Inflammatory macrophage treated with lipopolysaccharide for 4 hours (primary cell): ENCODE data around the gene SRSF5.

Experiments
- DNase-seq: peaks from one replicate; pipeline ENCODE4 v3.0.0-alpha.2; 2020

Gene SRSF5

DNA sequence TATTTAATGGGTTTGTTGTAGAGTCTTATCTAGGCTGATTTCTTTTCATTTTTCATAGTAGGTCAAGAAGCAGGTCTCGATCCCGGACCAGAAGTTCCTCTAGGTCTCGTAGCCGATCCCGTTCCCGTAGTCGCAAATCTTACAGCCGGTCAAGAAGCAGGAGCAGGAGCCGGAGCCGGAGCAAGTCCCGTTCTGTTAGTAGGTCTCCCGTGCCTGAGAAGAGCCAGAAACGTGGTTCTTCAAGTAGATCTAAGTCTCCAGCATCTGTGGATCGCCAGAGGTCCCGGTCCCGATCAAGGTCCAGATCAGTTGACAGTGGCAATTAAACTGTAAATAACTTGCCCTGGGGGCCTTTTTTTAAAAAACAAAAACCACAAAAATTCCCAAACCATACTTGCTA is 4.2 kb downstream of the SRSF5 start:
- no peak for DNase-seq

- DNase-seq: no peak
These were observed 5.4 kb downstream of the SRSF5 start for GRCh38 chr14:69772082-69773017.

DNA sequence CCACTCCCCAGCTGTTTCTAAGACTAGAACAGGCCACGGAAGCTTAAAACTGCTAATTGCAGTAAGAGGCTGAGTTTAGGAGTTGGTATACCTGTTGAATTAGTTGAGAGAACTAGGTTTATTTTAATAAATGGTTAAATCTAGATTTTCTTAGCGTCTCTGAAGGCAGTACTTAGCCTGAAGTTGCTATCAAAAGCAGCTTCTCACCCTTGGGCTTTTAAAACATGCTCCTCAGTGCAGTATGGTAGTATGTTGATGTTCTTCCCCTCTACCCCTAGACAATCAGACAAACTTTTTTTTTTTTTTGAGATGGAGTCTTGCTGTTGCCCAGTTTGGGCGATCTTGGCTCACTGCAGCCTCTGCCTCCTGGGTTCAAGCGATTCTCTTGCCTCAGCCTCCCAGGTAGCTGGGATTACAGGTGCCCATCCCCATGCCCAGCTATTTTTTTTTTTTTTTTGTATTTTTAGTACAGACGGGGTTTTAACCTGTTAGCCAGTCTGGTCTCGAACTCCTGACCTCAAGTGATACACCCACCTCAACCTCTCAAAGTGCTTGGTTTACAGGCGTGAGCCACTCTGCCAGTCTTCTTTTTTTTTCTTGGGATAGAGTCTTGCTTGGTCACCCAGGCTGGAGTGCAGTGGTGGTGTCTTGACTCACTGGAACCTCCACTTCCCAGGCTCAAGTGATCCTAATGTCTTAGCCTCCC is 6.8 kb downstream of the SRSF5 start:
- no peak for DNase-seq

DNA sequence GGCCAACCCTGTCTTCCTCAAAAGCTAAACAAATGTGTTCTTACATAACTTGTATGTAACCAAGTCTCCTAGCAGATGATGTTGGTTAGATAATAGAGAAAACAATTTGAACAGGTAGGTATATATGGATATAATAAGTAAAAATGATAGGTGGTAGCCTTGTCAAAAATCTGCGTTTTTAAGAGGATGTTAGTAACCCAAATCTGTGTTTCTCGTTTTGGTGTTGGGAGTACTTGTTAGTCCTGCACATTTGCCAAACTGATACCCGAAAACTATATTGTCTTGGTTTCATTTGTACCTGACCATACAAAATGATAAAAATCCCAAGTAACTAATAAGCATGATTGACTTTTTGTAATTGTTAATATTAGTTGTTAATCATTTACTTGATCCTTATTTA is 8.1 kb downstream of the SRSF5 start:
- no peak for DNase-seq

DNA sequence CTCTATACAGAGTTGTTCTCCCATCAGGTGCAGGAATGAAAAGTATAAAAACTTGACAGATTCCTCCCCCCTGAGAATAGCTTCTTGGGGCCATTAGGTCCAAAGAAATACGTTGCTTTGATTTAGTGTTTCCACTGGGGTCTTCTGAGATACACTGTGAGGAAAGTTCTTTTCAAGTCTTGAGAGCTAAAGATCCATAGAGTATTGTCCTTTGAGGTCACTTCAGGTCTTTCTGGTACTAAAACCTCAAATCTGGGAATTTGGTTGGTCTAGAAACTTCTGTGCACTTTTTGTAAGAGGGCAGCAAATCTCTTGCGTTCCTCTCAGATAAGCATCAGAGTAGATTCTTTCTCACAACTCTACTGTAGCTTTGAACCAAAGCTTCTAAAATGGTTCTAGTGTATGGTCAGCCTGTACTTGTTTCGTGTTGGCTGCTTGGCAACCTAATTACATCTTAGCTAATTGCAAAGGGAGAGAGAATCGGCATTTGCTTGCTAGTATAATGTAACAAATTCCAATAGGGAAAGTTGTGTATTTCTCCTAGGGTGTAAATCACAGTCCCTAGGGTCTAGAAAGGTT is 10.0 kb downstream of the SRSF5 start:
- DNase-seq: no peak

DNA sequence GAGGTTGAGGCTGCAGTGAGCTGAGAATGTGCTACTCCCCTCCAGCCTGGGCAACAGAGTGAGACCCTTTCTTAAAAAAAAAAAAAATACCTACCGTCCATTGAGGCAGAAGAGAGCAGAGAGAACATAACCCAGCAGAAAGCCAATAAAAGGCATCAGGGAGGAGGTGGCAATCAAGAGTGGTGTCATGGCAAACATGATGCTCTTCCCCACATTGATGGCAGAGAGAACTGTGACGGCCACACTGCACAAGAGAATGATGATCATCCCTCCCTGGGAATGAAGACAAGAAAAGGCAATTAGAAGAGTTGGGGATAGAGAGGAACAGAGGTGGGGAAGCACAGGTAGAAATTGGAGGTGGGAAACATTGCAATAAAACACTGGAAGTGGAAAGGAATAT is 12.1 kb downstream of the SRSF5 start:
- no peak for DNase-seq

GRCh38 chr14:69780092-69780491 is 13.2 kb downstream of the SRSF5 start:
- DNase-seq: no peak

DNA sequence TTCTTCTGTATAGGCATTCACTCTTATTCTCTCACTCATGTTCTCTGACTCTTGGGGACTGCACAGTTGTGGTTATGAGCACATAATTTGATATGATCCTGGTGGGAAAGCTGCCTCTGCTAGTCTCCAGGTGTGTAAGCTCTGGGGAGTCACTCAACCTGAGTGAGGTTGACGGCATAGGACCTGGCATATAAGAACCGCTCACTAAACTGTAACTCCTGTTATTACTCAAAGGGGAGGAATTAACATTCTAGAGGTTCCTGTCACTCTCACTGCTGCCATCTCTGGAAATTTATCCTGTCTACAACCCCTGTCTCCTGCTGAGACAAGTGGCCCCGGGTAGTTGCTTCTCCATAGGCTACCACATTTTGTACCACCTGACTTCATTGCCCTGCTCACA is 14.0 kb downstream of the SRSF5 start:
- no peak for DNase-seq

- DNase-seq: no peak
These were observed 18.0 kb downstream of the SRSF5 start for GRCh38 chr14:69784942-69785341.

- DNase-seq: no peak
These were observed 19.7 kb downstream of the SRSF5 start for GRCh38 chr14:69786603-69787002.

DNA sequence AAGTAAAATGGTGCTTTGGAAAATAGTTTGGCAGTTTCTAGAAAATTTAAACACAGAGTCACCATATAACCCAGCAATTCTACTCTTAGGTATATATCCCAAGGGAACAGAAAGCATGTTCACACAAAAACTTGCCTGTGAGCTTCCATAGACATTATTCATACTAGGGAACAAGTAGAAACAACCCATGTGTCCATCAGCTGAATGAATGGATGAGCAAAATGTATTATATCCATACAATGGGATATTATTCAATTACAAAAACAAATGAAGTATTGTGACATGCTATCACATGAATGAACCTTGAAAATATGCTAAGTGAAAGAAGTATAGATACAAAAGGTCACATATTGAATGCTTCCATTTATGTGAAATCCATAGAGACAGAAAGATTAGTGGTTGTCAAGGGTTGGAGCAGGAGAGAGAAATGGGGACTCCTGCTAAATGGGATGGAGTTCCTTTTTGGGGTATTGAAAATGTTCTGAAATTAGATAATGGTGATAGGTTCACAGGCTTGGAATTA is 22.2 kb downstream of the SRSF5 start:
- no peak for DNase-seq

DNA sequence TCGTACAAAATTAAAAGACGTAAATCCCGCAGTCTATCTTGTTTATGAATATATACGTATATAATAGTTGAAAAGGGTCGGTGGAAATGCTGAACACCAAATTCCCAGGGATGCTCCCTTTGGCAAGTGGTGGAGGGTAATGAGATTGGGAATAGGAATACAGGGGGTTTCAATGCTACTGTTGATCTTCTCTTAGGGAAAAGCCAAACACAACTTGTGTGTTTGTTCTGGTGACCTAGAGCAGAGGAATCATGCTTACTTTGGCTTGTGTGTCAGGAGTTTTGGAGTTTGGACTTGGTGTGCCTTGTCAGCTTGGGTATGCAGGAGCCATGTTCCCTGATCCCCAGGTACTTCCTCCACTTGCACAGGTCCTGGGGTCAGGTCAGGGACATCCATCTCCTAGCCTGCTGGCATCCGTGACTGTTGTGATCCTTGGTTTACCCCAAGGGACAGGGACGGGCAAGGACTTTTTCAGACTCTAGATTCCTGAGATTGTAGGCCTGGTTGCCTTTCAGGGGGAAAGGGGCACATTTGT is 26.0 kb downstream of the SRSF5 start:
- DNase-seq: no peak

GRCh38 chr14:69794791-69795190 is 27.8 kb downstream of the SRSF5 start:
- no peak for DNase-seq

GRCh38 chr14:69795691-69796090 is 28.7 kb downstream of the SRSF5 start:
- no peak for DNase-seq

- no peak for DNase-seq
These were observed 30.0 kb downstream of the SRSF5 start, which contains the start of gene SLC10A1 for GRCh38 chr14:69796797-69797500. Gene SLC10A1 (minus strand): TSS chr14:69797241. CDS start chr14:69797155, 86 bp downstream.

- no peak for DNase-seq
These were observed 30.8 kb downstream of the SRSF5 start for GRCh38 chr14:69797573-69798338.

DNA sequence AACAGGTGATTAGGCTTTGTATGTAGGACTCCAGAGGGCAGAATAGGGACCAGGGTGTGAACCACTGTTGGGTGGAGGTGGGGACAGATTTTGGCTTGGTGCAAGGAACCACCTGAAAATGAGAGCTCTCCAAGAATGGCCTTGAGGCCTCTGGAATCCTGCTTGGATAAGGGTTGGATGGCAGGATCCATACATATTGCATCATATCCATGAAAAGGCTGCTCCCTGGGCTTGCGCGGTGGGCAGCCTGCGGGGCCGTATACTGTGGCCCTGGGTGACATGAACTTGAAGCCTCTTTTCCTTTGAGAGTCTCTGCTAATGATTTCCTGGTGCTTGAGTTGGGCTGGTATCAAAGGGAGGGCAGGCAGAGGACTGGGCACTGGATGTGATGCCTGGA is 31.4 kb downstream of the SRSF5 start:
- DNase-seq: no peak

DNA sequence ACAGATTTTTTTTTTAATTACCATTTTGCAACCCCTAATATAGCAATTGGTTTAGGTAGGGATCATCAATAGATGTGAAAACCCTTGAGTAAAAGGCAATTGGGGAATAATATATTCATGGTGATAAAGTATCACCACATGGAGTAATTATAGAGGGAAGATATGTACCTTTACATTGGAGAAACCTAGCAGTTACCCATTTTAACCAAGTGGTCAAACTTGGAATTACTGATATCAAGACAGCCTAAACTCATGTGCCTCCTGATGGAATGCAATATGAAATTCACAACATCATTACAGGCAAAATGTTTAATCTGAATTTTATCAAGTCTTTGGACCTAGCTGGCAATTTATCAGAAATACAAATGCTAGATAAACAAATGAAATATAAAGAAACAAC is 36.8 kb downstream of the SRSF5 start:
- no peak for DNase-seq

DNA sequence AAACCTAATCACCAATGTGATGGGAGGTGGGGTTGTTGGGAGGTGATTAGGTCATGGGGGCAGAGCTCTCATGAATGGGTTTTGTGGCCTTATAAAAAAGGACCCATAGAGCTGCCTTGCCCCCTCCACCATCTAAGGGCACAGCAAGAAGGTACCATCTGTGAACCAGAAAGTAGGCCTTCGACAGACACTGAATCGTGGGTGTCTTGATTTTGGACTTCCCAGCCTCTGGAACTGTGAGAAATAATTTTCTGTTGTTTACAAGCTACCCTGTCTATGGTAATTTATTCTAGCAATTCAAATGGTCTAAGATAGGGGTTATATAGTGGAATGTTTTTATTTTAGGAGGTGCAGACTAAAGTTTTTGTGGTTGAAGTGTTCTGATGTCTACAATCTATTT is 38.0 kb downstream of the SRSF5 start:
- DNase-seq: no peak

- DNase-seq: no peak
These were observed 40.2 kb downstream of the SRSF5 start for GRCh38 chr14:69807192-69807591.

DNA sequence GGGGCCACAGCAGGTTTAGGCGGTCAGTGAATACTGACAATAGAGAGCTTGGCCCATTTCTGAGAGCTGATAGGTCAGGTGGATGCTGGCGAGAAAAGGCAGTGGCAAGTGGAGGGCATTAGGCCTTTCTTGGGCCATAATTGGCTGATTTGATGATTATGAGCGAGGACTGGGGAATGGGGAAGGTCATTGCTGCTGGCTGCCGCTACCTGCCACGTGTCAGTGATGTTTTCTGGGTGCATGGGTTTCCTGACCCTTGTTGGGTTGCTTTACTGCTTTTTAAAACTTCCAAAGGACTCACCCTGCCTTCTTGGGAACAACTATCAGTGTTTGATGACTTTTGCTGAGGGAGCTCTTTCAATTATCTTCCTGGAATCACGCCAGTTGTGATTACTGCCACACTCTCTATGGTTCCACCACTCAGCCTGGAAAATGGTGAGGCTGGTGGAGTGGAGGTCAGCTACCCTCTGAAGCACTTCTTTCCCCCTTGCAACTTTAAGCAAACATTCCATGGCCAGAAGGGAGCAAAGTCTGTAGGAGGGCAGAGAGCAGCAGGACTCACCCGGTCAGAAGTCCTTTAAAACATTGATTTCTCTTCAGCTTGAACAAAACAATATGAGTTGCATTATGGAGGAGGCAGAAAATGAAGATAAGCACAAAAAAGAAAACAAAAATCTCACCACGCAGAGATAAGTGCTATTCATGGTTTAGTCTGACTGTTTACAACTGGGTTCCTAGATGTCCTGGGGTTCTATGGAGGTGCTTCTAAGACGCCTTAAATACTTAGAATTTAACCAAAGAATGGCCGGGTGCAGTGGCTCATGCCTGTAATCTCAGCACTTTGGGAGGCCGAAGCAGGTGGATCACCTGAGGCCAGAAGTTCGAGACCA is 42.2 kb downstream of the SRSF5 start:
- no peak for DNase-seq
